Vagina (tissue), 2 donors: ENCODE data around the gene ELL3.

Experiments
- POLR2A ChIP-seq, 2 donors: fragments of 450-650 bp; IDR thresholded peaks; one replicate each; pipeline ENCODE4 v1.6.1; 2017; ENCODE audit warnings: antibody characterized with exemption in 2 of 2, mild to moderate bottlenecking in 2 of 2, moderate library complexity in 2 of 2
- POLR2AphosphoS5 ChIP-seq, 2 donors: sonication (generic); formaldehyde crosslinking; IDR thresholded peaks; one replicate each; pipeline ENCODE4 v1.9.0; 2017; ENCODE audit warnings: antibody characterized with exemption in 2 of 2, mild to moderate bottlenecking in 2 of 2, low read depth in 1 of 2; ENCODE audit not compliant: insufficient read depth in 1 of 2
- TF ChIP-seq, protein P1 (sequence below), 3 experiments: fragments of 450-650 bp in 2 of 3; fragments of 200-600 bp in 1 of 3; sonication (generic) in 1 of 3; IDR thresholded peaks; one replicate each; pipeline ENCODE4 v1.5.1; 2017 to 2019; ENCODE audit warnings: antibody characterized with exemption in 3 of 3, mild to moderate bottlenecking in 2 of 3, moderate library complexity in 2 of 3

DNA sequence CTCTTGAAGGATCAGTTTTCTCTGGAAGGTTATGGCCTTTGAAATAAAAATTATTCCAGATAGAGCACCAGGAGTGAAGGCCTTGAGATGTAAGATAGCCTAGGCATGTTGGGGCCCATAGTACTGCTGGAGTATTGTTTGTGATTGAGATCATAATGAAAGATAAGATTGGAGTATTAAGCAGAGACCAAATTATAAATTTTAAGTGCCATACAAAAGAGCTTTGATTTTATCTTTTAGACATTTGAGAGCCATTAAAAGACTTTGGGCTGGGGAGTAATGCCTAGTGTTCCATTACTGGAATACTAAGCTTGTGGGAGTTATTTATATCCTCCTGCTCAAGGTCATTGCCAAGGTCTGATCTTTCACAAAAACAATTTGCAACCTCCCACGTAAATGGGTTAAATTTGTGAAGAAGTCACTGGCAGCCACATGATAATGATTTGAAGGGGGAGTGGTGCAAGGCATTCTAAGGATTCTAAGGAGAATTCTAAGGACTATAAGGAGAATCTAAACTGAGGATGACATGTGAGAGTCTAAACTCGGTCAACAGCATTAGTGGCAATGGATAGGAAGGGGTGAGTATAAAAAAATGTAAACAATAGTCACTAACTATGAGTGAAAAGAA lies 12.8 kb downstream of the ELL3 start:
- TF ChIP-seq, protein P1, sequence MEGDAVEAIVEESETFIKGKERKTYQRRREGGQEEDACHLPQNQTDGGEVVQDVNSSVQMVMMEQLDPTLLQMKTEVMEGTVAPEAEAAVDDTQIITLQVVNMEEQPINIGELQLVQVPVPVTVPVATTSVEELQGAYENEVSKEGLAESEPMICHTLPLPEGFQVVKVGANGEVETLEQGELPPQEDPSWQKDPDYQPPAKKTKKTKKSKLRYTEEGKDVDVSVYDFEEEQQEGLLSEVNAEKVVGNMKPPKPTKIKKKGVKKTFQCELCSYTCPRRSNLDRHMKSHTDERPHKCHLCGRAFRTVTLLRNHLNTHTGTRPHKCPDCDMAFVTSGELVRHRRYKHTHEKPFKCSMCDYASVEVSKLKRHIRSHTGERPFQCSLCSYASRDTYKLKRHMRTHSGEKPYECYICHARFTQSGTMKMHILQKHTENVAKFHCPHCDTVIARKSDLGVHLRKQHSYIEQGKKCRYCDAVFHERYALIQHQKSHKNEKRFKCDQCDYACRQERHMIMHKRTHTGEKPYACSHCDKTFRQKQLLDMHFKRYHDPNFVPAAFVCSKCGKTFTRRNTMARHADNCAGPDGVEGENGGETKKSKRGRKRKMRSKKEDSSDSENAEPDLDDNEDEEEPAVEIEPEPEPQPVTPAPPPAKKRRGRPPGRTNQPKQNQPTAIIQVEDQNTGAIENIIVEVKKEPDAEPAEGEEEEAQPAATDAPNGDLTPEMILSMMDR (IDR thresholded peaks at IDR 0.05) = no peak
- no peak for TF ChIP-seq POLR2A (IDR thresholded peaks at IDR 0.05)
- no peak for TF ChIP-seq POLR2AphosphoS5 (IDR thresholded peaks at IDR 0.05; ENCODE audit: insufficient read depth in 1 of 2, low read depth in 1 of 2)
